ENCODE results near the gene OOSP1.

Gene OOSP1

DNA sequence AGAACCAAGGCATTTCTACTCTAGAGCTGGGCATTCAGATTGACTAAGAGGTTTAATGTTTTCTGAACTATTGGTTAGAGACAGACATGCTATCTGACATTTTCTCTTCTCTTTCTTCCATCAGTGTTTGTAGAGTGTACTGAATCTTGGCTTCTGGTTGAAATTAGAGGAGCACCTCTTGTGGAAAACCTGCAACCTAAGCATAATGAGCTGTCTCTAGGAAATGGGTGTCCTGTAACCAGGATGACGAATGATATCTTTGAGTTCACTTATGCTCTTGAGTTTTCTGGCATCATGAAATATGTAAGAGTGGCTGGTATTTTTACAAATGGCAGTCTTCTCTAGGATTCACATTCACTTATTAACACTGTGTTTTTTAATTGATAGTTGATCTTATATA is 45.0 kb downstream of the OOSP1 start:
- no peaks in the 10 kb centered on the region for H3K9me3 ChIP-seq (ENCODE audit: low read length)
- H3K9me2 ChIP-seq (ENCODE audit: low read depth, low read length): no peaks in the 10 kb centered on the region

DNA sequence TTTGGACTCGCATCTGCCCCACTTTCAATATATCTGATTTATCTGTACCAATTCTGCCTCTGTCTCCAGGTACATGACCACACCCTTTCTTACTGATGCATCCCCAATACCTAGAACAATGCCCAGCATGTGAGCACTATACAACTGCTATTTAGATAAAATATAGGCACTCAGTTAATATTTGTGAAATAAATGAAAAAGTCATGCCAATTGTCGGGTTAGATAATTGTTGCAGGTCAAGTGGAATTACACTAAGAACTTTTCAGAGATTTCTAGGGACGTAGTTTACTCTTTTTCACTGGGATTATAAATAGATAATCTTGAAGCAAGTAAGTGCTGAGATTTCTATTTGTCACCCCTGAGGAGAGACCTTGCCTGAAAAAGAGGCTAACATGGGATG is 46.1 kb downstream of the OOSP1 start:
- TF ChIP-seq, protein P1, sequence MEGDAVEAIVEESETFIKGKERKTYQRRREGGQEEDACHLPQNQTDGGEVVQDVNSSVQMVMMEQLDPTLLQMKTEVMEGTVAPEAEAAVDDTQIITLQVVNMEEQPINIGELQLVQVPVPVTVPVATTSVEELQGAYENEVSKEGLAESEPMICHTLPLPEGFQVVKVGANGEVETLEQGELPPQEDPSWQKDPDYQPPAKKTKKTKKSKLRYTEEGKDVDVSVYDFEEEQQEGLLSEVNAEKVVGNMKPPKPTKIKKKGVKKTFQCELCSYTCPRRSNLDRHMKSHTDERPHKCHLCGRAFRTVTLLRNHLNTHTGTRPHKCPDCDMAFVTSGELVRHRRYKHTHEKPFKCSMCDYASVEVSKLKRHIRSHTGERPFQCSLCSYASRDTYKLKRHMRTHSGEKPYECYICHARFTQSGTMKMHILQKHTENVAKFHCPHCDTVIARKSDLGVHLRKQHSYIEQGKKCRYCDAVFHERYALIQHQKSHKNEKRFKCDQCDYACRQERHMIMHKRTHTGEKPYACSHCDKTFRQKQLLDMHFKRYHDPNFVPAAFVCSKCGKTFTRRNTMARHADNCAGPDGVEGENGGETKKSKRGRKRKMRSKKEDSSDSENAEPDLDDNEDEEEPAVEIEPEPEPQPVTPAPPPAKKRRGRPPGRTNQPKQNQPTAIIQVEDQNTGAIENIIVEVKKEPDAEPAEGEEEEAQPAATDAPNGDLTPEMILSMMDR (IDR thresholded peaks at IDR 0.05; ENCODE audit: low read length): no peak
- no peak for TF ChIP-seq EZH2 (IDR thresholded peaks at IDR 0.05; ENCODE audit: borderline replicate concordance, low read length)
- Histone ChIP-seq H3K79me2 (ENCODE audit: insufficient read depth, low read length) (no peaks in the 10 kb centered on the region), H3F3A (ENCODE audit: insufficient read depth, low read length) (no peaks in the 10 kb centered on the region), H3K36me3 (ENCODE audit: insufficient read depth, low read length) (no peaks in the 10 kb centered on the region), H3K9me3 (ENCODE audit: low read length) (no peaks in the 10 kb centered on the region), H3K4me2 (ENCODE audit: low read length) (no peak overlapping the region), H3K4me3 (ENCODE audit: low read depth, low read length, poor library complexity, severe bottlenecking) (no peak overlapping the region), H3K9ac (ENCODE audit: low read length) (no peak overlapping the region), H3K4me1 (ENCODE audit: insufficient read depth, low read length, severe bottlenecking) (no peaks in the 10 kb centered on the region), H3K9me2 (ENCODE audit: low read depth, low read length) (no peaks in the 10 kb centered on the region), H3K27ac (ENCODE audit: low read depth, low read length, poor library complexity, severe bottlenecking) (no peak overlapping the region), H3K27me3 (ENCODE audit: insufficient read depth, low read length) (no peaks in the 10 kb centered on the region), H2AFZ (ENCODE audit: low read length) (no peak overlapping the region), H4K20me1 (ENCODE audit: insufficient read depth, low read length) (no peaks in the 10 kb centered on the region)

More for the DNA sequence above, 45.0 kb downstream of the OOSP1 start:
- Histone ChIP-seq H3K4me2 (ENCODE audit: low read length) (no peak overlapping the region), H3K9ac (ENCODE audit: low read length) (no peak overlapping the region), H3K36me3 (ENCODE audit: insufficient read depth, low read length) (no peaks in the 10 kb centered on the region), H3K4me3 (ENCODE audit: low read depth, low read length, poor library complexity, severe bottlenecking) (no peak overlapping the region), H3K27me3 (ENCODE audit: insufficient read depth, low read length) (no peaks in the 10 kb centered on the region), H3F3A (ENCODE audit: insufficient read depth, low read length) (no peaks in the 10 kb centered on the region), H3K27ac (ENCODE audit: low read depth, low read length, poor library complexity, severe bottlenecking) (no peak overlapping the region), H3K4me1 (ENCODE audit: insufficient read depth, low read length, severe bottlenecking) (no peaks in the 10 kb centered on the region), H4K20me1 (ENCODE audit: insufficient read depth, low read length) (no peaks in the 10 kb centered on the region), H3K79me2 (ENCODE audit: insufficient read depth, low read length) (no peaks in the 10 kb centered on the region), H2AFZ (ENCODE audit: low read length) (no peak overlapping the region)
- TF ChIP-seq EZH2 (IDR thresholded peaks at IDR 0.05; ENCODE audit: borderline replicate concordance, low read length): no peak
- TF ChIP-seq, protein P1 (IDR thresholded peaks at IDR 0.05; ENCODE audit: low read length): no peak

DNA sequence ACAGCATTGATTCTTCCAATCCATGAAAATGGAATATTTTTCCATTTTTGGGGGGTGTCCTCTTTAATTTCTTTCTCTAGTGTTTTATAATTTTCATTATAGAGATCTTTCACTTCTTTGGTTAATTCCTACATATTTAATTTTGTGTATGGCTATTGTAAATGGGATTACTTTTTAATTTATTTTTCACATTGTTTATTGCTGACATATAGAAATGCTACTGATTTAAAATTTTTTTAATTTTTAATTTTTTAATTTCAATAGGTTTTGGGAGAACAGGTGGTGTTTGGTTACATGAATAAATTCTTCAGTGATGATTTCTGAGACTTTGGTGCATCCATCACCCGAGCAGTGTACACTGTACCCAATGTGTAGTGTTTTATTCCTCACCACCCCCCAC is 52.2 kb downstream of the OOSP1 start:
- no peaks in the 10 kb centered on the region for H3K9me3 ChIP-seq (ENCODE audit: low read length)
- no peaks in the 10 kb centered on the region for H3K79me2 ChIP-seq (ENCODE audit: insufficient read depth, low read length)
- H3K36me3 ChIP-seq (ENCODE audit: insufficient read depth, low read length): no peaks in the 10 kb centered on the region
- H2AFZ ChIP-seq (ENCODE audit: low read length): no peak overlapping the region
- TF ChIP-seq EZH2 (IDR thresholded peaks at IDR 0.05; ENCODE audit: borderline replicate concordance, low read length): no peak
- TF ChIP-seq, protein P1 (IDR thresholded peaks at IDR 0.05; ENCODE audit: low read length): no peak
- H3K27me3 ChIP-seq (ENCODE audit: insufficient read depth, low read length): no peaks in the 10 kb centered on the region
- H3K9ac ChIP-seq (ENCODE audit: low read length): no peak overlapping the region
- no peaks in the 10 kb centered on the region for H3K9me2 ChIP-seq (ENCODE audit: low read depth, low read length)
- H3K4me3 ChIP-seq (ENCODE audit: low read depth, low read length, poor library complexity, severe bottlenecking): no peak overlapping the region
- H3K4me2 ChIP-seq (ENCODE audit: low read length): no peak overlapping the region
- no peaks in the 10 kb centered on the region for H3K4me1 ChIP-seq (ENCODE audit: insufficient read depth, low read length, severe bottlenecking)
- no peak overlapping the region for H3K27ac ChIP-seq (ENCODE audit: low read depth, low read length, poor library complexity, severe bottlenecking)
- H3F3A ChIP-seq (ENCODE audit: insufficient read depth, low read length): no peaks in the 10 kb centered on the region
- no peaks in the 10 kb centered on the region for H4K20me1 ChIP-seq (ENCODE audit: insufficient read depth, low read length)
